GM21529 (cell line): ENCODE data around the gene TDRD15.
"Not testable (repeated sequence)": the region's sequence is repeated elsewhere in the genome, so short reads cannot be mapped to it uniquely, and the experiment has no call there.

Source experiments
- ATAC-seq: cut with Tn5 transposase; IDR thresholded peaks from one replicate; pipeline ENCODE4 v1.9.1; 2021; ENCODE audit not compliant: unreplicated experiment

TDRD15 gene

DNA sequence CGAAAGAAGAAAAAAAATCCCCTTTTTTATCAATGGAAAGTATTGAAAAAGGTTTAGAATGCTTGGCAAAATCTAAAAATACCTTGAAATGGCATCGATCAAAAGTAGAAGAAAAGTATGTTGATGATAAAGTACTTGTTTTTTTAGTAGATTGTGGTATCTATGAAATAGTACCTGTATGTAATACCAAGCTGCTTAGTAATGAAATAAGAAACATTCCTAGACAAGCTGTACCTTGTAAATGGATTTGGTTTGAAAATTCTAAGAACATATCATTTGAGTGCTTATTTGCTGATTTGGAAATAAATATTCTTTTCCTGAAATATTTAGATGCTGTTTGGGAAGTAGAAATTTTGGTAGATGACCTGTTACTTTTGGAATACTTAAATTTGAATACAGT lies 18.4 kb downstream of the TDRD15 start:
- no peak for ATAC-seq

DNA sequence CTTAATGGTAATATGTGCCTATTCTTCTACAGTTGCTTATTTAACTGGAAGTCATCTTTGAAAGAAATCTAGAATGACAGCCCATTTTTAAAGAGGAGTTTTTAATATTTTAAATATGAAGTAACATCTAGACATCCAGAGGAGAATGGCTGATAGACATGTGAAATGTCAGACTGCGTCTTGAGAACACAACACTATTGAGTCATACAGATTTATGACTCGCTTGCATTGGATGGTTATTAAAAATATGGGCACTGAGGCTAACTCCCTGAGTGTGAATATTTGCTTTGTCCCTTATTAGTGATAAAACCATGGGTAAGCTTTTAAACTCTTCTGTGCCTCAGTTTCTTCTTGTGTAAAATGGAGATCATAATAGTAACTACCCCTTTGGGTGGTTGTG lies 22.9 kb downstream of the TDRD15 start:
- no peak for ATAC-seq

DNA sequence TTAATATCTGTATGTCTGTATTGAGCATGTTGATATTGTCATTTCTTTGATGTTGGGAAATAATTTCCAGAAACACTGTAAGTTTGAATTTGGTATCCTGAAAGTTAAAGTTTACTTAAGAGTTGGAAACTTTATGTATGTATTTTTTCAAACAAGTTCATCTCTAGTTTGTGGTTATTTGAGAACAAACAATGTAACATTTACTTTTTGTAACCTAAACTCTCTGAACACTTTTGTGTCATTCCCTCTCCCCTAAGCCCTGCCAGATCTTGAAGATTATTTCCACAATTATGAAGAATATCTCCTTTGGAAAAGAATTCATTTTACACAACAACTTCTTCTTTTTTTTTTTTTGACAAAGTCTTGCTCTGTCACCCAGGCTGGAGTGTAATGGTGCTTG lies 24.9 kb downstream of the TDRD15 start:
- no peak for ATAC-seq

DNA sequence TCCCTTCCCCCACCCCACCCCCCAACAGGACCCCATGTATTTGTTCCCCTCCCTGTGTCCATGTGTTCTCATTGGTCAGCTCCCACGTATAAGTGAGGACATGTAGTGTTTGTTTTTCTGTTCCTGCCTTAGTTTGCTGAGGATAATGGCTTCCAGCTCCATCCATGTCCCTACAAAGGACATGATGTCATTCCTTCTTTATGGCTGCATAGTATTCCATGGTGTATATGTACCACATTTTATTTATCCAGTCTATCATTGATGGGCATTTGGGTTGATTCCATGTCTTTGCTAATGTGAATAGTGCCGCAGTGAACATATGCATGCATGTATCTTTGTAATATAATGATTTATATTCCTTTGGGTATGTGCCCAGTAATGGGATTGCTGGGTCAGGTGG lies 27.5 kb downstream of the TDRD15 start:
- ATAC-seq, result not testable (repeated sequence)

DNA sequence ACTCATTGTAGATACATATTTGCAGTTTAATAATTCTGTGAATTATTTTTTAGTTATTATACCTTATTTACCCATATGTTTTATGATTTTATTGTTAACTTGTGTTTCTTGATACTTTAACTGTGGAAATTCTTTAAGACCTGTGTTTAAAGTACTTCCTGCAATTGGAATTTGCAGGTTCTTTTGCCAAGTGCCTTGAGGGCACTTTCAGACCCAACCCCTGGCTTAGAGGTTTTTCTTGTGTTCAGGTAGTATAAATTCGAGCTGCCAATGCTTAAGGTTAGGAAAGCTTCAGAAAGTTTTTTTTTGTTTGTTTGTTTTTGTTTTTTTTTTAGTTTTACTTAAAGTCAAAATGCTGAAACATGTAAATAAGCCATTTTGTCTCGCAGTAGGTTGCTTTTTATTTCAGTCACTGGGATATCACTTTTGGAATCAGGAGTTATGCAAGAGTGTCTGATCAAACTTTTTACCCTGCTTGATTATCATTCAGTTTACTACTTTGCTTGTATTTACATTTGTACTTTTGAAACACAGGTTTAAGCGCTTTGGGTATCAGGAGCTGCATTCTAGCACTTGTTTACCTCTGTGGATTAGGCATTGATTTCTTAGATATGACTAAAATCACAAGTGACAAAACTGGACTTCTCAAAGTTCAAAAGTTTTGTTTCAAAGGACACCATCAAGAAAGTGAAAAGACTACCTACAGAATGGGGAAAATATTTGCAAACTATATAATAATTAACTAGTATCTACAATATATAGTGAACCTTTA lies 31.8 kb downstream of the TDRD15 start:
- no peak for ATAC-seq

DNA sequence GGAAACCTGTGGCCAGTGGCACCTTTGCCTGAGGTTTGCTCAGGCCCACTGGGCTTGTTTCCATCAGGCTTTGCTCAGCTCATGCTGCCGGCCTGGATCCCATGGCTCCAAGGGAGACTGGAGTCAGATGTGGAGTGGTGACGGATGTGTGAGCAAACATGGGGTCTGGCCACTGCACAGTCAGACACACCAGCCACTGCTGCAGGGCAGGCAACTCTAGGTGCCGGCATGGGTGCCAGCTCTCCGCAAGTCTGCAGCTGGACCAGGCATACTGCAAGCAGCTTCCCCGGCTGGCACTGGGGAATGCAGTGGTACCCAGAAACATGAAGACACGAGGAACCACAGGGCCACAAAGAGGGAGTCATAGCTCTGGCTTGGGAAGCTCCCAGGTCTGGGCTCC lies 37.4 kb downstream of the TDRD15 start:
- ATAC-seq, result no peak

DNA sequence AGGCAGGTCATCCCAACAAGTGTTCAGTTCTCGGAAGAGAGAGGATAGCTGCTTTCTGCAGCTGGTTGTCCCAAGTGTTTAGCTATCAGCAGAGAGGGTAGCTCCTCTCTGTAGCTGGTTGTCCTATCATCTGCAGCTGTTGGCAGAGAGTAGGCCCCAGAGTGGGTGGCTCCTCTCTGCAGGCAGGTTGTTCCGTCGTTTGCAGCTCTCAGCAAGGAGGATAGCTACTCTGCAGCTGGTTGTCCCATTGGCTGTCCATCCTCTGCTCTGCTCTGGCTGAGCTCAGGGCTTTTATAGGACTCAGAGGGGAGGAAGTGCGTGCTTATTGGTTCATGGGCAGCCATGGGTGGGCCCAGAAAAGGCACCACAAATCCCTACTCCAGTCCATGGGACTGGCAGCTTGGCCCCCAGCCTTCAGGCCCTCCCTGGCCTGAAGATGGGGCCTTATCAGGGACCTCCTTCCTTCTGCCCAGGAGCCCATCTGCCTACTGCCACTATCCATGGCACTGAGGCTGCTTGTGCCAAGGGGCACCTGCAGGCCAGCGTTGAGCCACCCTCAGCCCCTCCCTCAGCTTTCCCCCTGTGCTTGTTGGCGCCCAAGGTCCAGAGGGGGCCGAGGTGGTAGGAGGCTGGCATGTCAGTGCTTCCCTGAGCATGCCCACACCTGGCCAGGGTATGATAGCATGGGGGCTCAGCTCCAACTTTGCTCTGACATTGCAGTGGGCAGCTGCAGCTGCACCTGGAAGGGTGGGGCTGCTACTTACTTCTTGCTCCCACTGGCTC lies 38.3 kb downstream of the TDRD15 start:
- no peak for ATAC-seq

DNA sequence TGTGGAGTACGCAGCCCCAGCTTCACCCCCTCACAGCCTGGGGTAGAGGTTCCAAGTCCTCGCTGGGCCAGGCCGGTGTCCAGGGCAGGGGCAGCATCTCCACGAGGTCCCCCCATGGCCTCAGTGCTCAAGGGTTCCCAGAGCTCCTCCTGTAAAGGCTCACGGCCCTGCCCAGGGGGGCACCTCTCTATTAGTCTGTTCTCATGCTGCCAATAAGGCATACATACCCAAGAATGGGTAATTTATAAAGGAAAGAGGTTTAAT lies 38.8 kb downstream of the TDRD15 start:
- ATAC-seq, result no peak

DNA sequence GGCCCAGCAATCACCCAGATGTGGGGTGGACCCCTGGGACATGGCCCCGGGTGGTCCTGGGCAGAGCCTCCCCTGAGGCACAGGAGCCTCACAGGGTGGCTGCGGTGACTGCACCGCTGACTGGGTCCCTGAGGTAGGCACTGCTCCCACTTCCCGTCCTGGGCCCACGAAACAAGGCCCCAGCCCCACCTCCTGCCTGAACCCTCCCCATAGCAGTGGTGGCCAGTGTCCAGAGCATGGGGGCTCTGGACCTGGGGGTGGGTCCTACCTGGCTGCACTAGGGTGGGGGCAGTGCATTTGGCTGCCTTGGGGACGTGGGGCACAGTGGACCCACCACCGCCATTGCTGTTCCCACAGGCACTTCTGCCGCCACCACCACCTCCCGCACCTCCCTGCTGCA lies 39.4 kb downstream of the TDRD15 start:
- no peak for ATAC-seq

DNA sequence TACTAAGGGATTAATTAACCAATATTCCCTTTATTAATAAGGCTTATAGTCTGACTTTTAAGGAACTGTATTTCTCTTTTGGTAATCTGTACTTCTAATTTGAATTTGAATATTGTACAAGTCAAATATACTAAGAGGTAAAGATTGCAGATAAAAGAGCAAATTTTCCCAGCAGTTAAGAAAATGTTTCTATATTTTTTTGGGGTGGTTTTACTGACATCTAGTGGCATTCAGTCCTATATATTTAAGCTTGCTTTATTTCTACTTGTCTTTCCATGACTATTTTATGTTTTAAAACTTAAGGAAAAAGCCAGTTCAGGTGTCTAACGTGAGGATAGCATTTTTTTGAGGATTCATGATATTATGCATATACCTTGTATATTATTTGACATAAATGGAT lies 41.6 kb downstream of the TDRD15 start:
- ATAC-seq, result no peak

DNA sequence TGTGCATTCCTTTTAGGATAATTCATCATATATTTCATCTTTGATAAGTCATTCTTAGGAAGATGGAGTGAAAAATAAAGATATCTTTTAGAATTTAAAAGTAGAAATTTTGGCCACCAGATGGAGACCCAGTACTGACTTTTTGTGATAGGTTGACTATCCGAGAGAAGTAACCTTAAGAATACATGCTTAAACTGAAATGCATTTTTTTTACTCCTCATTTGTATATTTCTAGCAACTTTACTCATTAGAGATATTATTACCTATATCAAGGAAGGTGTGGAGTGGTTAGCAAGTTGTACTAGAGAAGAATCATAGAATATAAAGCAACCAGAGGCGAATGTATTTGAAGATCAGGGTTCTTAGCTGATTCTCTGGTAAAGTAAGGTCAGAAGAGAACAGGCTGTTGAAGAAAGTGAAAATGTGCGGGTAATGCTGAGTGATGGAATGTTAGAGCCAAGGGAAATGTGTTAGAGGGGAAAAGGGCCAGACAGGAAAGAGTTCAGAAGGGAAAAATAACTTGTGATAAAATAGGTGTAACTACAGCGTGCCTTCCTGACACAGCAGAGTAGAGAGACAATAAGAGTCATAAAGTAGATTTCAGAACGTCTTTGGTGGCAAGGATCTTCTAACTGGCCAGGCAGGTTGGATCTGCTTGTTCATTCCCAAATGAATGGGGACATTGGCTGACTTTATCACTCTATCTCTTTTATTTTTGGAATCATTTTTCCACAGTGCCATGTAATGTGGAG lies 52.3 kb downstream of the TDRD15 start:
- no peak for ATAC-seq

DNA sequence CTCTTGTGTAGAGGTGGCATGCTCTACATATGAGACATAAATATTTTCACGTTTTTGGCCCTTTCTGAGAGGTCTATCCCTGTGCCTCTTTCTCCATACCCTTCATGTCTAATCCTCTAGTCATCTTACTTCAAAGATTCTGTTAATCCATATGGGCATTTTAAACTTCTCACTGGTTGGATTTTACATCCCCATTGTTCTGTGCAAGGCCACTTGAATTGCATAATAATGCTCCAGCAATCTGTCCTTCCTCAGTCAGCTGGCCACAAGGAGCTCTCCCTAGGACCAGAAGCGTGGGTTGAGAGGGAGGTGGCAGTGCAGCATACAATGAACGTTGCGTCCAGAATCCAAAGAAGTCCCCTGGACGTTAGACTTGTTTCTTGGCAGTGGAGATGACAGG lies 58.2 kb downstream of the TDRD15 start:
- no peak for ATAC-seq

DNA sequence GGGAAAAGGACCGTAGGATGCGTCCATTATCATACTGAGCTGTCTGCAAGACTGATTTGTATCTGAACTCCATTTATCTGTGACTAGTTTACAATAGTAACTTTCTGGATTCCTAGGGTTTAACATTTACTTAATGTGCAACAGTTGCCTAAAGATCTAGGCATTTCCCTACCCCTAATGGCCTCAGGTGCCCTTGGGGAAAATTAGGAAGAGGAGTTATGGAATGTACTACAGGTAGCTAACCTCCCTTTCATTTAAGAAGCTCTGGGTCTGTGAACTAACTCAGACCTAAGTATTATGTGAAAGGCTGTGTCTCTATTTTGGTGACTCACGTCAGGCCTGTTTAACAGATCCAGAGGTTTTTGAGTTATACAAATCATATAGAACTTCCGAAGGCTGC lies 59.5 kb downstream of the TDRD15 start:
- ATAC-seq, result no peak

DNA sequence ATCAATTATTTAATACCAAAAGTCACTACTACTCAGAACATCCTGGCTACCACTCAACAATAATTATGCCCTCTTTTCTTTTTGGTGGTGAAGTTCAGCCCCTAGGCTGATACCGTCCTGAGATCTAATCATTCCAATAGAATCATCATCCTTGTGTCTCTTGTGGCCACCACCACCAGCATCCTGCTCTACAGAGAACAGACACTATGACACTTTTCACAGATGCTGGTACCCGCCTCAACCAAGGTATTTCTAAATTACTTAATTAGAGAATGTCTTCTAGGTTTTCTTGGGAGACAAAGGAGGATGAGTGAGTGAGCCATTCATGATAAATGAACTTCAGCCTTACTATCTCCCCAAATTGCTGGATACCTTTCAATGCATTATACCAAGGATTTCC lies 60.0 kb downstream of the TDRD15 start:
- ATAC-seq, result no peak

DNA sequence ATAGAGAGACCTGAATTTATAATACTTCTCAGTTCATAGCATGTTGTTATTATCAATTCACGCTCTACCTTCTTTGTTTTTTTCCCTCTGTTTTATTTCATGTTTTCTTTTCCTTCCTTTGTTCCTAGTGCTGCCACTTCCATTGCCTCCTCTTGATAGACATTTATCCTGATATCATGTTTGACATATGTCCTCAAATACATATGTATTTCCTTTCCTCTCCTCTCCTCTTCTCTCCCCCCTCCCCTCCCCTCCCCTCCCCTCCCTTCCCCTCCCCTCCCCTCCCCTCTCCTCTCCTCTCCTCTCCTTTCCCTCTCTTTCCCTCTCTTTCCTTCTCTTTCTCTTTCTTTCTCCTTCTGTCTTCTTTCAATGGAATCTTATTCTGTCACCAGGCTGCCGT lies 67.8 kb downstream of the TDRD15 start:
- no peak for ATAC-seq
